H9 (cell line): ENCODE data around the gene IQCE. TPM values are rescaled to one million over a fixed set of nuclear protein-coding genes. Genes with fewer than 3 reads are reported as not detected.

Experiments used
- DNase-seq: peaks from one replicate; pipeline ENCODE4 v3.0.0-alpha.2; 2017
- H2AFZ ChIP-seq: one replicate; pipeline ENCODE4 v1.6.1; 2013; ENCODE audit warnings: mild to moderate bottlenecking, low read length, control low read depth, moderate library complexity
- H2AK5ac ChIP-seq: 2 replicates; pipeline ENCODE4 v1.6.1; 2013; ENCODE audit warnings: low read length, control low read depth, mixed read lengths; ENCODE audit not compliant: insufficient read length
- H2BK120ac ChIP-seq: one replicate; pipeline ENCODE4 v1.6.1; 2013; ENCODE audit warnings: low read depth, mild to moderate bottlenecking, low read length, control low read depth, inconsistent platforms; ENCODE audit not compliant: poor library complexity, severe bottlenecking
- H2BK12ac ChIP-seq: 2 replicates; pipeline ENCODE4 v1.6.1; 2013; ENCODE audit warnings: low read length, control low read depth, mixed read lengths, low read depth; ENCODE audit not compliant: insufficient read length
- H2BK15ac ChIP-seq: 2 replicates; pipeline ENCODE4 v1.6.1; 2013; ENCODE audit warnings: low read depth, low read length, control low read depth
- H2BK20ac ChIP-seq: one replicate; pipeline ENCODE4 v1.6.1; 2013; ENCODE audit warnings: low read depth, mild to moderate bottlenecking, low read length, control low read depth, inconsistent platforms; ENCODE audit not compliant: poor library complexity, severe bottlenecking
- H2BK5ac ChIP-seq: 2 replicates; pipeline ENCODE4 v1.6.1; 2013; ENCODE audit warnings: low read length, control low read depth, mixed read lengths; ENCODE audit not compliant: insufficient read length
- H3K14ac ChIP-seq: 2 replicates; pipeline ENCODE4 v1.6.1; 2013; ENCODE audit warnings: low read length, control low read depth; ENCODE audit not compliant: insufficient read depth
- H3K18ac ChIP-seq: 2 replicates; pipeline ENCODE4 v1.6.1; 2013; ENCODE audit warnings: low read depth, mild to moderate bottlenecking, mixed read lengths, low read length, control low read depth; ENCODE audit not compliant: insufficient read length
- H3K23ac ChIP-seq: 2 replicates; pipeline ENCODE4 v1.6.1; 2013; ENCODE audit warnings: low read length, control low read depth, mixed read lengths, low read depth; ENCODE audit not compliant: insufficient read length
- H3K23me2 ChIP-seq: 2 replicates; pipeline ENCODE4 v1.6.1; 2013; ENCODE audit warnings: low read depth, mild to moderate bottlenecking, mixed read lengths, low read length, control low read depth; ENCODE audit not compliant: insufficient read length, poor library complexity, severe bottlenecking
- H3K27ac ChIP-seq: 2 replicates; pipeline ENCODE4 v1.5.1; 2013; ENCODE audit warnings: low read length, control low read depth, mixed read lengths, low read depth; ENCODE audit not compliant: insufficient read length
- H3K27me3 ChIP-seq: 2 replicates; pipeline ENCODE4 v1.6.1; 2013; ENCODE audit warnings: low read length, control low read depth, inconsistent platforms; ENCODE audit not compliant: insufficient read depth
- H3K4ac ChIP-seq: 2 replicates; pipeline ENCODE4 v1.6.1; 2013; ENCODE audit warnings: low read depth, mild to moderate bottlenecking, control low read depth, inconsistent platforms, low read length, moderate library complexity
- H3K4me1 ChIP-seq: 2 replicates; pipeline ENCODE4 v1.6.1; 2013; ENCODE audit warnings: low read length, control low read depth, inconsistent platforms; ENCODE audit not compliant: insufficient read depth
- H3K4me2 ChIP-seq: 2 replicates; pipeline ENCODE4 v1.6.1; 2013; ENCODE audit warnings: low read length, control low read depth, mixed read lengths; ENCODE audit not compliant: insufficient read length, insufficient read depth
- H3K56ac ChIP-seq: 2 replicates; pipeline ENCODE4 v1.6.1; 2013; ENCODE audit warnings: low read depth, mild to moderate bottlenecking, mixed read lengths, low read length, control low read depth; ENCODE audit not compliant: insufficient read length
- H3K79me1 ChIP-seq: 2 replicates; pipeline ENCODE4 v1.6.1; 2013; ENCODE audit warnings: low read depth, mild to moderate bottlenecking, moderate library complexity, low read length, control low read depth, inconsistent platforms; ENCODE audit not compliant: insufficient read depth, poor library complexity, severe bottlenecking
- H3K79me2 ChIP-seq: 2 replicates; pipeline ENCODE4 v1.6.1; 2013; ENCODE audit warnings: low read length, control low read depth, inconsistent platforms; ENCODE audit not compliant: insufficient read depth
- H3K9ac ChIP-seq: 2 replicates; pipeline ENCODE4 v1.6.1; 2013; ENCODE audit warnings: low read length, control low read depth, mixed read lengths; ENCODE audit not compliant: insufficient read length; ENCODE audit errors: extremely low read depth
- H3K9me3 ChIP-seq: one replicate; pipeline ENCODE4 v1.6.1; 2013; ENCODE audit warnings: low read depth, low read length, inconsistent platforms; ENCODE audit not compliant: control insufficient read depth
- H3T11ph ChIP-seq: one replicate; pipeline ENCODE4 v1.6.1; 2013; ENCODE audit warnings: mild to moderate bottlenecking, low read length, control low read depth, inconsistent platforms
- H4K20me1 ChIP-seq: one replicate; pipeline ENCODE4 v1.6.1; 2013; ENCODE audit not compliant: control insufficient read depth, insufficient read length, insufficient read depth
- H4K5ac ChIP-seq: 2 replicates; pipeline ENCODE4 v1.6.1; 2013; ENCODE audit warnings: low read depth, mild to moderate bottlenecking, mixed read lengths, low read length, control low read depth; ENCODE audit not compliant: insufficient read length
- H4K8ac ChIP-seq: replicated peaks from 2 replicates; pipeline ENCODE4 v1.6.1; 2013; ENCODE audit warnings: low read length, control low read depth, mixed read lengths, low read depth; ENCODE audit not compliant: insufficient read length
- H4K91ac ChIP-seq: 2 replicates; pipeline ENCODE4 v1.6.1; 2013; ENCODE audit warnings: low read depth, mild to moderate bottlenecking, moderate library complexity, mixed read lengths, low read length, control low read depth; ENCODE audit not compliant: insufficient read length
- H3K27ac Mint-ChIP-seq, 3 experiments: 2 replicates in 2 of 3; 3 replicates in 1 of 3; pipeline ENCODE4 v1.8.0; 2020 to 2021; ENCODE audit warnings: mixed read lengths in 3 of 3, mild to moderate bottlenecking in 1 of 3, moderate library complexity in 1 of 3
- H3K27me3 Mint-ChIP-seq: 2 replicates; pipeline ENCODE4 v1.8.0; 2021; ENCODE audit warnings: low read depth, mild to moderate bottlenecking, moderate library complexity, mixed read lengths
- H3K36me3 Mint-ChIP-seq, 3 experiments: 2 replicates in 2 of 3; 3 replicates in 1 of 3; pipeline ENCODE4 v1.8.0; 2020 to 2021; ENCODE audit warnings: low read depth in 3 of 3, mixed read lengths in 3 of 3; ENCODE audit not compliant: insufficient read depth in 1 of 3
- H3K4me1 Mint-ChIP-seq, 2 experiments: 2 replicates each; pipeline ENCODE4 v1.8.0; 2020; ENCODE audit warnings: mixed read lengths in 2 of 2
- H3K4me3 Mint-ChIP-seq, 2 experiments: 2 replicates in 1 of 2; 3 replicates in 1 of 2; pipeline ENCODE4 v1.8.0; 2020 to 2021; ENCODE audit warnings: mild to moderate bottlenecking in 2 of 2, mixed read lengths in 2 of 2, moderate library complexity in 1 of 2
- H3K9me3 Mint-ChIP-seq, 2 experiments: 2 replicates in 1 of 2; 3 replicates in 1 of 2; pipeline ENCODE4 v1.8.0; 2020; ENCODE audit warnings: mild to moderate bottlenecking in 2 of 2, mixed read lengths in 2 of 2, moderate library complexity in 1 of 2
- CTCF ChIP-seq: fragments of 200-600 bp; sonication (generic); conservative IDR thresholded peaks from 3 replicates; pipeline ENCODE4 v1.8.0; 2021; ENCODE audit warnings: antibody characterized with exemption, mild to moderate bottlenecking
- WGBS: extraction: QIAGEN DNeasy Blood & Tissue Kit; methylation state at CpG from one replicate; pipeline ENCODE4 v1.1.7; 2013; ENCODE audit warnings: missing lambda C conversion rate, low lambda C conversion rate, mixed read lengths; ENCODE audit not compliant: insufficient read length; ENCODE audit errors: extremely low coverage; 5-methylcytosine and 5-hydroxymethylcytosine counted together
- total RNA-seq: library from RNA; stranded (reverse); gene quantifications from 2 replicates; pipeline ENCODE4 v1.2.1, GENCODE V29; 2021

IQCE gene
- total RNA-seq, 1 experiment from 2014 or later = 7.0 TPM

DNA sequence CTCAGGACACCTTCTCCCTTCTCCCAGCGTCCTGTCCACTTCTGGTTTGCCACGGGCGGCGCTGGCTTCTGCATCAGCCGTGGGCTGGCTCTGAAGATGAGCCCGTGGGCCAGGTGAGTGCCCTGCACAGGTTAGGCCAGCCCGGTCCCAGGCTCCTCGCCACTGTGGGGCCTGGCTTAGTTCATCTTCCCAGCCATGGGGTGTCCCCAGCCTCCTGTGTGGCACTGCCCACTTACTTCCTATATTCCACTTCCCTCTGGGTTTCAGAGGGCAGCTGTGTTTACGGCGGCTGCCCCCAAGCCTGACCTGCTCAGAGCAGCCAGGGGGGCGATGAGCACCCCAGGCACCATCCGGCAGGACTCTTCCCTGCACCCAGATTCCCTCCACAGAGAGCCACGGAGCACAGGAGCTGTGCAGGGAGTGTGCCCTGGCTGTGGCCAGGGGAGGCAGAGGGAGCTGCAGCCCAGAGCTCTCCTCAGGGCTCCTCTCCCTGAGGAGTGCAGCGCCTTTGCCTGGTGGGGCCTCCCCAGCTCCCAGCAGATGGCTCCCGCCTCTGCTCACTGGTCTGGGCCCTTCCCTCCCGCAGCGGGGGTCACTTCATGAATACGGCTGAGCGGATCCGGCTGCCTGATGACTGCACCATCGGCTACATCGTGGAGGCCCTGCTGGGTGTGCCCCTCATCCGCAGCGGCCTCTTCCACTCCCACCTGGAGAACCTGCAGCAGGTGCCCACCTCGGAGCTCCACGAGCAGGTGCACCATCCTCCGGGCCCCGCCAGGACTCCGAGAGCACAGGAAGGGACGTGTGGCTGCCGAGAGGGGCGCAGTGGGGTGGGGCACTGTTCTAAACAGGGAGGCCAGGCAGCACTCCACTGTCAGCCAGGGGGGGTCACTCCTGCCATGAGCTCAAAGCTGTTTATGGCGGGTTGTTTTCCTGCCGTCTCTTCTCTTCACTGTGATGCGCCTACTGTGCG, 32.8 kb upstream of the IQCE start:
- H2BK20ac ChIP-seq = no peak overlapping the region
- H3K79me2 ChIP-seq = no peaks in the 10 kb centered on the region; the same call in 1 of the 2 replicates
- no peak overlapping the region for H3K23ac ChIP-seq
- no peaks in the 10 kb centered on the region for H4K20me1 ChIP-seq
- H3K27ac ChIP-seq = no peak overlapping the region
- H3K4me2 ChIP-seq = no peak overlapping the region
- no peak overlapping the region for H3K9ac ChIP-seq
- no peak overlapping the region for H2AK5ac ChIP-seq
- H2BK12ac ChIP-seq = no peak overlapping the region
- H3K4me1 ChIP-seq = no peaks in the 10 kb centered on the region; the same call in 1 of the 2 replicates
- no peaks in the 10 kb centered on the region for H3K9me3 ChIP-seq
- no peak overlapping the region for H4K8ac ChIP-seq
- no peak overlapping the region for H3T11ph ChIP-seq
- H3K4me1 Mint-ChIP-seq = peaks cover 41 to 54% of the 10 kb centered on the region in 2 experiments
- no peaks in the 10 kb centered on the region for H3K23me2 ChIP-seq
- TF ChIP-seq CTCF = no peak
- no peak overlapping the region for H3K18ac ChIP-seq
- H2BK120ac ChIP-seq = no peak overlapping the region
- H4K5ac ChIP-seq = no peak overlapping the region
- no peak overlapping the region; a peak in 1 of 5 replicates for H3K4me3 Mint-ChIP-seq
- no peak overlapping the region for H3K56ac ChIP-seq
- no peak overlapping the region for H2BK15ac ChIP-seq
- H3K14ac ChIP-seq = no peak overlapping the region; the same call in 1 of the 2 replicates
- H2AFZ ChIP-seq = no peak overlapping the region
- H3K9me3 Mint-ChIP-seq = no peaks in the 10 kb centered on the region
- H3K4ac ChIP-seq = no peak overlapping the region; the same call in 1 of the 2 replicates
- peaks cover 0 to 34% (median 31%) of the 10 kb centered on the region in 3 experiments; a peak in 6 of 7 replicates for H3K36me3 Mint-ChIP-seq
- H3K79me1 ChIP-seq = no peaks in the 10 kb centered on the region
- DNase-seq = no peak
- H3K27ac Mint-ChIP-seq = peak overlapping the region in 1 of 3 experiments; percentile 85; a peak in 2 of 7 replicates
- no peak overlapping the region for H4K91ac ChIP-seq
- H3K27me3 ChIP-seq = no peaks in the 10 kb centered on the region
- no CpG with 5 or more reads among the region's 36 CpGs for WGBS
- H3K27me3 Mint-ChIP-seq = peaks cover under 1% of the 10 kb centered on the region; the same call in 1 of the 2 replicates
- H2BK5ac ChIP-seq = no peak overlapping the region
